Peyer's patch (tissue), 4 donors: ENCODE measurements around the gene TEX51.

ENCODE experiments used
- POLR2A ChIP-seq, 2 donors: fragments of 450-650 bp; IDR thresholded peaks; one replicate each; pipeline ENCODE4 v1.5.1; 2017; ENCODE audit warnings: antibody characterized with exemption in 2 of 2, mild to moderate bottlenecking in 2 of 2, moderate library complexity in 2 of 2
- TF ChIP-seq, protein P1 (sequence below), 6 experiments: fragments of 450-650 bp in 4 of 6; fragments of 200-600 bp in 2 of 6; sonication (generic) in 1 of 6; IDR thresholded peaks; one replicate each; pipeline ENCODE4 v1.5.1; 2017 to 2019; ENCODE audit warnings: antibody characterized with exemption in 6 of 6, mild to moderate bottlenecking in 3 of 6, moderate library complexity in 1 of 6

DNA sequence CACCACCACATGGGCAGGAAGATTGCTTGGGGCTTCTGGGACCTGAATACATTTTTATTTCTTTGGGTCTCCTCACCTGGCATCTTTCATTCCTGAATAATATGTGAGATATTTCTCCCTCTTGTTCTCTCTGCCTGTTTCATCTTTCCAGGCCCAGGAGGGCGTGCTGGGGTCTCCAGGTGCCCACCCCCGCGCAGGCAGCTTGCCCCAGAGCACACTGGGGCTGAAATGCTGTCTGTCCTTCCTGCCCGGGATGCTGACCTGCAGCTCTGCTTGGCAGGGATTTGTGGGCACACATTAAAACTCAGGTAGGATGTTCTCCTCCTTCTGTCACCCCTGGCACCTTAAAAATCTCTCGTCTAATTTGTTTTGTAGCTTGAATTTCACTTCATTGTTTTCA, 39.7 kb upstream of the TEX51 start:
- TF ChIP-seq, protein P1, sequence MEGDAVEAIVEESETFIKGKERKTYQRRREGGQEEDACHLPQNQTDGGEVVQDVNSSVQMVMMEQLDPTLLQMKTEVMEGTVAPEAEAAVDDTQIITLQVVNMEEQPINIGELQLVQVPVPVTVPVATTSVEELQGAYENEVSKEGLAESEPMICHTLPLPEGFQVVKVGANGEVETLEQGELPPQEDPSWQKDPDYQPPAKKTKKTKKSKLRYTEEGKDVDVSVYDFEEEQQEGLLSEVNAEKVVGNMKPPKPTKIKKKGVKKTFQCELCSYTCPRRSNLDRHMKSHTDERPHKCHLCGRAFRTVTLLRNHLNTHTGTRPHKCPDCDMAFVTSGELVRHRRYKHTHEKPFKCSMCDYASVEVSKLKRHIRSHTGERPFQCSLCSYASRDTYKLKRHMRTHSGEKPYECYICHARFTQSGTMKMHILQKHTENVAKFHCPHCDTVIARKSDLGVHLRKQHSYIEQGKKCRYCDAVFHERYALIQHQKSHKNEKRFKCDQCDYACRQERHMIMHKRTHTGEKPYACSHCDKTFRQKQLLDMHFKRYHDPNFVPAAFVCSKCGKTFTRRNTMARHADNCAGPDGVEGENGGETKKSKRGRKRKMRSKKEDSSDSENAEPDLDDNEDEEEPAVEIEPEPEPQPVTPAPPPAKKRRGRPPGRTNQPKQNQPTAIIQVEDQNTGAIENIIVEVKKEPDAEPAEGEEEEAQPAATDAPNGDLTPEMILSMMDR (IDR thresholded peaks at IDR 0.05) = no peak
- no peak for TF ChIP-seq POLR2A (IDR thresholded peaks at IDR 0.05)
